ENCODE data around the gene HP1BP3.

The HP1BP3 gene

GRCh38 chr1:20732071-20732587, 55.0 kb downstream of the HP1BP3 start:
- Histone ChIP-seq H3K27me3 (replicated peaks in 2 of 5; ENCODE audit: control insufficient read depth in 4 of 5, insufficient read depth in 5 of 5, low read length in 4 of 5) (peaks cover 0 to 42% (median 24%) of the 10 kb centered on the region in 5 experiments), H3K36me3 (ENCODE audit: control insufficient read depth in 4 of 4, insufficient read depth in 4 of 4, low read length in 3 of 4) (peaks cover 0 to under 1% (median under 1%) of the 10 kb centered on the region in 4 experiments), H3K27ac (ENCODE audit: insufficient read depth in 1 of 2, low read depth in 1 of 2, low read length in 2 of 2, poor library complexity in 1 of 2, severe bottlenecking in 2 of 2) (no peak overlapping the region), H3K9me3 (ENCODE audit: control extremely low read depth in 1 of 5, control insufficient read depth in 4 of 5, insufficient read depth in 2 of 5, low read depth in 1 of 5, low read length in 4 of 5) (no peaks in the 10 kb centered on the region), H3K4me3 (ENCODE audit: control insufficient read depth in 1 of 7, extremely low read depth in 1 of 7, insufficient read depth in 4 of 7, low read depth in 2 of 7, low read length in 6 of 7) (peak overlapping the region; percentile 27 to 79 (median 62)), H3K4me1 (ENCODE audit: control extremely low read depth in 1 of 4, control insufficient read depth in 4 of 4, insufficient read depth in 4 of 4, low read length in 3 of 4) (peaks cover 2 to 32% (median 22%) of the 10 kb centered on the region in 4 experiments)
- ChIA-PET POLR2A (no interaction called here), CTCF (no interaction called here)
- WGBS (ENCODE audit: insufficient coverage): 0% methylated on average over 44 of the region's 55 CpGs
- DNase-seq: peak; percentile 49 to 64 (median 58)

GRCh38 chr1:20731057-20731991, 55.8 kb downstream of the HP1BP3 start:
- ChIA-PET POLR2A (interaction anchor here (1.1 kb wide), 1 partner anchor 12 kb away, joined by 4 read pairs; no protein-coding TSS in a partner anchor), CTCF (interaction anchor here (0.9 kb wide), 1 partner anchor 20 kb away, joined by 3 read pairs; no protein-coding TSS in a partner anchor)
- WGBS (ENCODE audit: insufficient coverage): 21% methylated on average over 34 of the region's 62 CpGs
- H3K4me3 ChIP-seq (ENCODE audit: control insufficient read depth in 1 of 7, extremely low read depth in 1 of 7, insufficient read depth in 4 of 7, low read depth in 2 of 7, low read length in 6 of 7): peak overlapping the region in 6 of 7 experiments; percentile 26 to 79 (median 54)
- H3K27ac ChIP-seq (ENCODE audit: insufficient read depth in 1 of 2, low read depth in 1 of 2, low read length in 2 of 2, poor library complexity in 1 of 2, severe bottlenecking in 2 of 2): no peak overlapping the region
- H3K36me3 ChIP-seq (ENCODE audit: control insufficient read depth in 4 of 4, insufficient read depth in 4 of 4, low read length in 3 of 4): no peaks in the 10 kb centered on the region
- peaks cover 2 to 32% (median 22%) of the 10 kb centered on the region in 4 experiments for H3K4me1 ChIP-seq (ENCODE audit: control extremely low read depth in 1 of 4, control insufficient read depth in 4 of 4, insufficient read depth in 4 of 4, low read length in 3 of 4)
- DNase-seq: peak in 1 of 3 donors; percentile 33
- no peaks in the 10 kb centered on the region for H3K9me3 ChIP-seq (ENCODE audit: control extremely low read depth in 1 of 5, control insufficient read depth in 4 of 5, insufficient read depth in 2 of 5, low read depth in 1 of 5, low read length in 4 of 5)
- peaks cover 0 to 42% (median 24%) of the 10 kb centered on the region in 5 experiments for H3K27me3 ChIP-seq (replicated peaks in 2 of 5; ENCODE audit: control insufficient read depth in 4 of 5, insufficient read depth in 5 of 5, low read length in 4 of 5)

GRCh38 chr1:20730690-20731056, 56.4 kb downstream of the HP1BP3 start:
- CTCF ChIA-PET: interaction anchor here (0.6 to 0.9 kb wide), 2 partner anchors 13 to 20 kb away, joined by 3 read pairs; partner anchors contain the start of gene KIF17
- peaks cover 2 to 32% (median 22%) of the 10 kb centered on the region in 4 experiments for H3K4me1 ChIP-seq (ENCODE audit: control extremely low read depth in 1 of 4, control insufficient read depth in 4 of 4, insufficient read depth in 4 of 4, low read length in 3 of 4)

GRCh38 chr1:20729990-20730689, 57.0 kb downstream of the HP1BP3 start:
- Histone ChIP-seq H3K4me3 (ENCODE audit: control insufficient read depth in 1 of 7, extremely low read depth in 1 of 7, insufficient read depth in 4 of 7, low read depth in 2 of 7, low read length in 6 of 7) (no peak overlapping the region), H3K27ac (ENCODE audit: insufficient read depth in 1 of 2, low read depth in 1 of 2, low read length in 2 of 2, poor library complexity in 1 of 2, severe bottlenecking in 2 of 2) (no peak overlapping the region), H3K9me3 (ENCODE audit: control extremely low read depth in 1 of 5, control insufficient read depth in 4 of 5, insufficient read depth in 2 of 5, low read depth in 1 of 5, low read length in 4 of 5) (no peaks in the 10 kb centered on the region), H3K36me3 (ENCODE audit: control insufficient read depth in 4 of 4, insufficient read depth in 4 of 4, low read length in 3 of 4) (no peaks in the 10 kb centered on the region), H3K4me1 (ENCODE audit: control extremely low read depth in 1 of 4, control insufficient read depth in 4 of 4, insufficient read depth in 4 of 4, low read length in 3 of 4) (peaks cover 2 to 32% (median 22%) of the 10 kb centered on the region in 4 experiments), H3K27me3 (replicated peaks in 2 of 5; ENCODE audit: control insufficient read depth in 4 of 5, insufficient read depth in 5 of 5, low read length in 4 of 5) (peaks cover 0 to 42% (median 24%) of the 10 kb centered on the region in 5 experiments)
- no peak for DNase-seq
- 18% methylated on average over 13 of the region's 19 CpGs for WGBS (ENCODE audit: insufficient coverage)
- ChIA-PET CTCF (interaction anchor here (0.6 kb wide), 1 partner anchor 12 kb away, joined by 3 read pairs; the partner anchor contains the start of gene KIF17), POLR2A (interaction anchor here (0.6 to 1.1 kb wide), 3 partner anchors 10 to 65 kb away, joined by 3 to 4 read pairs (median 3); partner anchors contain the start of gene KIF17)

More at GRCh38 chr1:20730690-20731056, 56.4 kb downstream of the HP1BP3 start:
- no peaks in the 10 kb centered on the region for H3K36me3 ChIP-seq (ENCODE audit: control insufficient read depth in 4 of 4, insufficient read depth in 4 of 4, low read length in 3 of 4)
- no peak overlapping the region for H3K27ac ChIP-seq (ENCODE audit: insufficient read depth in 1 of 2, low read depth in 1 of 2, low read length in 2 of 2, poor library complexity in 1 of 2, severe bottlenecking in 2 of 2)
- H3K9me3 ChIP-seq (ENCODE audit: control extremely low read depth in 1 of 5, control insufficient read depth in 4 of 5, insufficient read depth in 2 of 5, low read depth in 1 of 5, low read length in 4 of 5): no peaks in the 10 kb centered on the region
- WGBS (ENCODE audit: insufficient coverage): 82% methylated on average over 3 of the region's 4 CpGs
- H3K27me3 ChIP-seq (replicated peaks in 2 of 5; ENCODE audit: control insufficient read depth in 4 of 5, insufficient read depth in 5 of 5, low read length in 4 of 5): peaks cover 0 to 42% (median 24%) of the 10 kb centered on the region in 5 experiments
- no peak overlapping the region for H3K4me3 ChIP-seq (ENCODE audit: control insufficient read depth in 1 of 7, extremely low read depth in 1 of 7, insufficient read depth in 4 of 7, low read depth in 2 of 7, low read length in 6 of 7)
- POLR2A ChIA-PET: interaction anchor here (1.1 kb wide), 1 partner anchor 11 kb away, joined by 4 read pairs; no protein-coding TSS in a partner anchor
- no peak for DNase-seq

- no peak for DNase-seq
- ChIA-PET POLR2A (interaction anchor here (0.6 kb wide), 1 partner anchor 11 kb away, joined by 3 read pairs; the partner anchor contains the start of gene KIF17), CTCF (interaction anchor here (1.5 kb wide), 1 partner anchor 27 kb away, joined by 6 read pairs; no protein-coding TSS in a partner anchor)
- Histone ChIP-seq H3K4me1 (ENCODE audit: control extremely low read depth in 1 of 4, control insufficient read depth in 4 of 4, insufficient read depth in 4 of 4, low read length in 3 of 4) (peaks cover 2 to 32% (median 22%) of the 10 kb centered on the region in 4 experiments), H3K36me3 (ENCODE audit: control insufficient read depth in 4 of 4, insufficient read depth in 4 of 4, low read length in 3 of 4) (no peaks in the 10 kb centered on the region), H3K27me3 (replicated peaks in 2 of 5; ENCODE audit: control insufficient read depth in 4 of 5, insufficient read depth in 5 of 5, low read length in 4 of 5) (peaks cover 0 to 42% (median 24%) of the 10 kb centered on the region in 5 experiments), H3K9me3 (ENCODE audit: control extremely low read depth in 1 of 5, control insufficient read depth in 4 of 5, insufficient read depth in 2 of 5, low read depth in 1 of 5, low read length in 4 of 5) (no peaks in the 10 kb centered on the region), H3K4me3 (ENCODE audit: control insufficient read depth in 1 of 7, extremely low read depth in 1 of 7, insufficient read depth in 4 of 7, low read depth in 2 of 7, low read length in 6 of 7) (no peak overlapping the region), H3K27ac (ENCODE audit: insufficient read depth in 1 of 2, low read depth in 1 of 2, low read length in 2 of 2, poor library complexity in 1 of 2, severe bottlenecking in 2 of 2) (no peak overlapping the region)
- WGBS (ENCODE audit: insufficient coverage): 77% methylated on average over 12 of the region's 14 CpGs
Observed at GRCh38 chr1:20729155-20729931, 57.8 kb downstream of the HP1BP3 start.

Data from common myeloid progenitor, CD34-positive (primary cell).